NCI-H2107 (cell line): Measurements from ENCODE around the gene IL1B.

Experiments
- DNase-seq: peaks from one replicate; lab custom pipeline; 2025; lab: John Stamatoyannopoulos, UW

The IL1B gene

DNA sequence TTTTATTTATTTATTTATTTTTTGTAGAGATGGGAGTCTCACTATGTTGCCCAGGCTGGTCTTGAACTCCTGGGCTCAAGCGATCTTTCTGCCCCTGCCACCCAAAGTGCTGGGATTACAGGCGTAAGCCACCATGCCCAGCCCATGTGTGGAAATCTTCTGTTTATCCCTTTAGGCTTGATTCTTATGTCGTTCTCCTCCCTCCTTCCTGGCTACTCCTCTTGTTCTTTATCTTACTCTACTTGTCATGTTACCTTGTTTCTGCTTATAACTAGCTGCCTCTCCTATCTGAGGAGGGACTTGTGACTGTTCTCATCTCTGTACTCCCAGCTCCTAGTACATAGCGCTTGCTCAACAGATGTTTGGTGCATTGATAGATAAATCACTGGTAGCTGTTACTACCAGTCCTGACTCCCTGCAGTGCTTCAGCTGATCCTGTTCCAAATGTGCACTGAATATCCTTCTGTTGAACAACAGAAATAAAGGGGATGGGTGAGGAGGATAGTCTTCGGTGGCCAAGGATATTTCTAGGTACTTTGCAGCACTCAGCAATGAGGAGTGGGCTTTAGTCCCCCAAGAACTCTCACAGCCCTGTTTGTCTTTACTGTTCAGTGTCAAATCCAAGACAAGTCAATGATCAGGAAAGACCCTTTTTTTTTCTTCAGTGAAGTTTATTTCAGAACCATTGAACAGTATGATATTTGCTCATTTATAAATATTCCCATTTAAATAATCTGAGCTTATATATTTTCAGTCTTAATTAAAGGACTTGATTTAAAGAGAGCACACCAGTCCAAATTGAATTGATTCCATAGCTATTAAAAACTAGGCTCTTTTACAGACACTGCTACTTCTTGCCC, 7.2 kb downstream of the IL1B start:
- no peak for DNase-seq

- no peak for DNase-seq
These were observed 8.3 kb downstream of the IL1B start for GRCh38 chr2:112828251-112828691.

- no peak for DNase-seq
These were observed 8.9 kb downstream of the IL1B start for GRCh38 chr2:112827604-112828185.

DNA sequence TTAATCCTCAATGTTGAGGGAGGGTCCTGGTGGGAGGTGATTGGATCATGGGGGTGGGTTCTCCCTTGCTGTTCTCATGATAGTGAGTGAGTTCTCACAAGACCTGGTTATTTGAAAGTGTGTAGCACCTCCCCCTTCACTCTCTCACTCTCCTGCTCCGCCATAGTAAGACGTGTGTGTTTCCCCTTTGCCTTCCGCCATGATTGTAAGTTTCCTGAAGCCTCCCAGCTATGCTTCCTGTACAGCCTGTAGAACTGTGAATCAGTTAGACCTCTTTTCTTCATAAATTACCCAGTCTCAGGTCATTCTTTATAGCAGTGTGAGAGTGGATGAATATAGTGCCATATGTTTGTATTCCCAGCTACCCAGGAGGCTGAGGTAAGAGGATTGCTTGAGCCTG, 9.6 kb downstream of the IL1B start:
- DNase-seq, result no peak

DNA sequence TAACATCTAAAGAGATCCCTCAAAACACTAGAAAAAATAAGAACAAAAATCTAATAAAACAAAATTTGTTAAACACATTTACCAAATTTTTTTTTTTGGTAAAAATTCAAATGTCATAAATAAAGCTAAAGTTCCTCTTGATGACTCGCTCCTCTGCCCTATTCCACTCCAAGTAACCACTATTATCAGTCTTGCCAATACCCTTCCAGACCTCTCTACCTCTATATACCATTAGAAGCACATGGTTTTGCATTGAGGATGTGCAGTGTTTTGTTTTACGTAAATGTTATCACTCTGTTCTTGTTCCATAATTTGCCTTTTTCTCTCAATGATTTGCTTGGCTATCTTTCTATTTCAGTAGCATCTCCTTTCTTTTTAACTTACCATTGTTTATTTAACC, 10.9 kb downstream of the IL1B start:
- no peak for DNase-seq

GRCh38 chr2:112824694-112825085, 11.9 kb downstream of the IL1B start:
- DNase-seq, result no peak

- no peak for DNase-seq
These were observed 14.9 kb downstream of the IL1B start for GRCh38 chr2:112821682-112822081.

DNA sequence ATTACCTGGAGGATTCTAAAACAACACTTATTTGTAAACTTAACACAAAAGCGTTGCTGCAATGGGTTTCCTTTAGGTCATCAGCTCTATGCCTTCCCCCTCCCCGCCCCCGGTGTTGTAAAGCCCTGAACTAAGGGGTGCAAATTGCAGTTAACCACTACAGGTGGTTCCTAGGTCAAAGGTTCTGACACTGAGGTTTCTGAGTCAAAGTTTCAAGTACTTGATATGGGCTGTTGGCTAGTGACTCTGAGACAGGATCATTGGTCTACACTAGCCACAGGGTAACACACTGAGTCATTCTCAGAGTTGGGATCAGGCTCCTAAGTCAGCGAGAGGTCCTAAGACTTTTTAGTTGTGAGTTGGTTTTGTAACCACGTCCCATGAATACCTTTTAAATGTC, 15.4 kb downstream of the IL1B start:
- no peak for DNase-seq

DNA sequence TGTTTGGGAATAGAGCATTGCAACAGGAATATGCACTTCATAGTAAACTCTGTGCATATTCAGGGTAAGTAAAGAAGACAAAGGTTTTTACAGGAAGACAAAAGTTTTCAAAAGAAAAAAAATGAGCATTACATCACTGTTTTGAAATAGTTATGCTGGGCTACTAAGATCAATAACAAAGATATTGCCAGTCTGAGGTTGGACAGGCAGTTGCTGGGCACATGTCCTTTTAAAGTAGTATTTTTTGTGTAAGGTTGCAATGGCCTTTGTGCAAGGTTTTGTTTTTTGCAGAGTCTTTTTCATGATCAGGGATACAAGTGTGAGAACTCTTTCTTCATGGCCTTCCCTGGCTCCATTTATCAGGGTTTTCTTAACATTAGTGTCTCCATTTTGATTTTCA, 16.2 kb downstream of the IL1B start:
- no peak for DNase-seq

GRCh38 chr2:112819081-112819480, 17.5 kb downstream of the IL1B start:
- DNase-seq, result no peak

DNA sequence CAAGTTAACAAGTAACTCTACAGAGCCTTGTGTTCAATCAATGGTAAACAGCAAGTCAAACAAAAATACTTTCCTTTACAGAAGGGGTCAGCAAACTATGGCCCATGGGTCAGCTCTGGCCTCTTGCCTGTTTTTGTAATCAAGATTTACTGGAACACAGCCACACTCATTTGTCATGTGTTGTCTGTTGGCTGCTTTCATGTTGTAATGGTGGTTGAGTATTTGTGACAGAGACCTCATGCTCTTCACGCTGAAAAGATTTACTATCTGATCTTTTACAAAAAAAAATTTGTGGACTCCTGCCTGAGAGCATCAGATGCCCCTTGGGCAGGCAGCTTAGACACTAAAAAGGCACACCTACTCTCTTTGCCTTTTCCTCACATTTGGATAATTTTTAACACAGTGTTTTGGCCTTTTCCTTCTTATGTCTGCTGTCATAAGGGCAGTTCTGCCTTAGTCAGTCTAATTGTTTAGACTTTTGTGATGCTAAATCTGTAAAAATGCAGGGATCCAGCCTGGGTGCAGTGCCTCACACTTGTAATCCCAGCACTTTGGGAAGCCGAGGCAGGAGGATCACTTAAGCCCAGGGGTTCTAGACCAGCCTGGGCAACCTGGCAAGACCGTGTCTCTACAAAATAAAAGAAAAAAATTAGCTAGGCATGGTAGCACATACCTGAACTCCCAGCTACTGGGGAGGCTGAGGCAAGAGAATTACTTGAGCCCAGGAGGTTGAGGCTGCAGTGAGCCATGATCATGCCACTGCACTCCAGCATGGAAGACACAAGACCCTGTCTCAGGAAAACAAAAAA, 18.3 kb downstream of the IL1B start:
- DNase-seq, result no peak

DNA sequence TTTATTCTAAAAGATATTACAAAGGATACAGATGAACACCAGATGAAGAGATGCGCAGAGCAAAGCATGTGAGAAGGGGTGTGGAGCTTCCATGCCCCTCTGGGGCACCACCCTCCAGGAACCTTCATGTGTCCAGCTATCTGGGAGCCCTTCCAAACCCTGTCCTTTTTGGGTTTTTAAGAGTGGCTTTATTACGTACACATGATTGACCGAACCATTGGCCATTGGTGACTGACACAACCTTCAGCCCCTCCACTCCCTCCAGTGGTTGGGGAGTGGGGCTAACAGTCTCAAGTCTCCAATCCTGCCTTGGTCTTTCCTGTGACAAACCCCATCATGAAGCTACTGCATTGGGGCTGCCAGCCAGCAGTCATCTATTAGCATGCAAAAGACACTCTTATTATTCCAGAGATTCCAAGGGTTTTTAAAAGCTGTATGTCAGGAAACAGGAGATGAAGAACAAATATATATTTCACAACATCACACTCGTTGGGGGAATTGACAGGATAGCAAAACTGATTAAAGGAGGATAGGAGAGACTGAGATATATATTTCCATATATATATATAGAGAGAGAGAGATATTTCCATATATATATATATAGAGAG, 19.4 kb downstream of the IL1B start:
- no peak for DNase-seq

DNA sequence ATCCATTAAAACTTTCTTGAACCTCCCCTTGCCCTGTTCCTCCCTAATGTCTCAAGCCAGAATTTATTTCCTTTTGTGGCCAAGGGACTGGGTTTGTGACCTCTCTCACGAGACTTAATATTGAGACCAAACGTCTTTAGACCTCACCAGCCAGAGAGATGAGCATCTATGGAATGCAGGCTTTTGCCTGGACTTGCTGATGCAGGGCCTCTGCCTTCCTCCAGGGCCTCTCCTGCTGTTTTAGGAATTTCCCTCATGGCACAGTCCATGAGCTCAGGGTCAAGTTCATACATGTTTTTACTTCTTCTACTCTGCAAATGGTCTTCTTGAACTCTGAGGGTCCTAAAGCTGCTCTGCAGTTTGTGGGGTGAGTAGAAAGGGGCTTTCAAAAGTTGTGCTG, 22.3 kb downstream of the IL1B start:
- no peak for DNase-seq

- DNase-seq, result no peak
These were observed 23.2 kb downstream of the IL1B start for GRCh38 chr2:112813280-112813966.

- DNase-seq, result no peak
These were observed 24.0 kb downstream of the IL1B start for GRCh38 chr2:112812318-112813267.

DNA sequence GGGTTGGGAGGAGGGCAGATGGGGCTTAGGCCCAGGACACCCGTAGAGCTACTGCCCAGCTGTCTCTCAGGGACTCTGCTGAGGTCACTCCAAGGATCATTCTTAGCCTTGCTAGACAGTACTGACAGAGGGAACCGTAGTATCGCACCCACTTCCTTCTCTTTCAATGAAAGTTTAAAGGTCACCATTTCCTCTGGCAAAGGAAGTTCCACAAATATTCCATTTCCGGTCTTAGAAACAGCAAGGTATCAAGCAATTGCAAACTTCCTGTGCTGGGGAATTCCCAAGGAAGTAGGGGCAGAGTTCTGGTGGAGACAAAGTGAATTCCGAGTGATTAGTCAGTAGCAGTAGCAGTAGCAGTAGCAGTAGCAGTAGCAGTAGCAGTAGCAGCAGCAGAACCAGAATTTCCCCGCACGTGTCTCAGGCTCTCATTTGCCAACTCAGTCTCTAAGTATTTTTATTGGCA, 24.7 kb downstream of the IL1B start:
- DNase-seq, result no peak

DNA sequence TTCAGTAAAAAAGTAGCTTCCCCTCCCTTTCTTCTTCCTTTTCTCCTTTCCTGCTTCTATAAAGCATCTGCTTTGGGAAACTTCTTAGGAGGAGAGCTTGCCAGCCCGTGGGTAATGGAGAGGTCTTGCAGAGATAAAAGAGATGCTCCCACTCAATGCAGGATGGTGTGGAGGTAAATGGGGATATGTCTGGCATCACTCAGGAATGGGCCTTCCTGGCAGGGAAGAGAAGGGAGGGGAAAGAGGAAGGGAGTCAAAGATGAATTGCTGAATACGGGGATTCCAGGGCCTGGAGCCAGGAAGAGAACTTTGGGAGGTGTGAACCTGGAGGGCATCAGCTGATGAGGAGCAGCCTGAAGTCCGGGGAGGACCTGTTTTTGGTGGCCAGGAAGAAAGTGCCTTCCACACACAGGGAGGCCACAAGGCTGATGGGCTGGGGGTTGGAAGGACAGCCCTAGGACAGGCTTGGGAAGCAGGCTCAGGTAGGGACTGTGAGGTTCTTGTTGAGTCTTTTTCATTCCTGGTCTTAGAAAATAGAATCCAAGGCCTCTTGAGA, 25.2 kb downstream of the IL1B start:
- DNase-seq, result no peak

DNA sequence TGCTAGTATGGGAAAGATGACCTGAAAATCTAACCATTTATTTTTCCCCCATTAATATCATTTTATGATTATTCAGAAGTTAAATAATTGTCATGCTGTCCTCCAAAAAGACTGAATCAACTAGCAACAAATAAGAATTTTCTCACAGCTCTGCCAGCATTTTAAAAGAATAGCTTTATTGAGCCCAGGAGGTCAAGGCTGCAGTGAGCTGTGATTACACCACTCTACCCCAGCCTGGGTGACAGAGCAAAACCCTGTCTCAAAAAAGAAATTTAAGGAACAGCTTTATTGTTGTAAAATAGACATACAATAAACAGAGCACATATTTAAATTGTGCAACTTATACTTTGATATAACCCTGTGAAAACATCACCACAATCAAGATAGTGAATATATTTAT, 27.5 kb downstream of the IL1B start:
- no peak for DNase-seq

GRCh38 chr2:112807233-112807807, 29.3 kb downstream of the IL1B start:
- DNase-seq, result no peak

DNA sequence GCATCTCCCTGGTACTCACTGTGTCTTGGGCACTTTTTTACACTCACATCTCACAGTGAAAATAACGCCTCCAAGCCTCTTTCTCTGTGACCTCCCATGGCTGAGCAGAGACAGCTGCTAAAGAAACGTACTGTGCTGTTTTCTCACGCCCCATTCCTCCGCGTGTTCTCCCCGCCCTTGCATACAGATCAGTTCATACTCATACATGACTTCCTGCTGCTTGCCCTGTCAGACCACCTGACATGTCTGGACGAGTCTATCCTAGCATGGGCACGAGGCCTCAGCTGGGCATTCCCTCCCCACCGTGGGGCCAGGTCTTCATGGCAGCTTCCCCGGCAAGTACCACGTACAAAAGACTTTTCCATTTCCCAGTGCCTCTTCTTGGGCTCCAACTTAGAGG, 31.0 kb downstream of the IL1B start:
- no peak for DNase-seq
